Spleen (tissue), 11 donors: ENCODE results near the gene SPACDR. TPM values are rescaled to one million over a fixed set of nuclear protein-coding genes. Genes with fewer than 3 reads are reported as not detected.

ENCODE experiments used
- DNase-seq: peaks from one replicate; pipeline ENCODE4 v3.0.0-alpha.2; 2020
- H3K27ac ChIP-seq, 8 donors: fragments of 200-600 bp; sonication (generic) in 7 of 8; 1 replicate in 4 of 8; 2 replicates in 4 of 8; pipeline versions ENCODE4 v1.5.0 to v1.8.0; 2016 to 2021; ENCODE audit warnings: inconsistent platforms in 4 of 8, mild to moderate bottlenecking in 4 of 8, moderate library complexity in 1 of 8
- H3K27me3 ChIP-seq, 7 donors: fragments of 200-600 bp; sonication (generic) in 6 of 7; replicated peaks in 1 of 7; 1 replicate in 4 of 7; 2 replicates in 3 of 7; pipeline versions ENCODE4 v1.5.0 to v1.8.0; 2016 to 2021; ENCODE audit warnings: inconsistent platforms in 3 of 7, mild to moderate bottlenecking in 1 of 7
- H3K36me3 ChIP-seq, 6 donors: fragments of 200-600 bp; sonication (generic) in 5 of 6; 1 replicate in 4 of 6; 2 replicates in 2 of 6; pipeline versions ENCODE4 v1.5.0 to v1.8.0; 2016 to 2021; ENCODE audit warnings: inconsistent platforms in 2 of 6
- H3K4me1 ChIP-seq, 6 donors: fragments of 200-600 bp; sonication (generic) in 5 of 6; 1 replicate in 3 of 6; 2 replicates in 3 of 6; pipeline versions ENCODE4 v1.5.0 to v1.8.0; 2016 to 2021; ENCODE audit warnings: inconsistent platforms in 3 of 6
- H3K4me3 ChIP-seq, 8 donors: fragments of 200-600 bp; sonication (generic) in 7 of 8; 1 replicate in 4 of 8; 2 replicates in 4 of 8; pipeline versions ENCODE4 v1.5.0 to v1.8.0; 2016 to 2021; ENCODE audit warnings: inconsistent platforms in 4 of 8, mild to moderate bottlenecking in 4 of 8, moderate library complexity in 2 of 8
- H3K9me3 ChIP-seq, 8 donors: fragments of 200-600 bp; sonication (generic) in 7 of 8; 1 replicate in 4 of 8; 2 replicates in 4 of 8; pipeline versions ENCODE4 v1.5.0 to v1.8.0; 2016 to 2021; ENCODE audit warnings: inconsistent platforms in 4 of 8
- CTCF ChIP-seq, 11 experiments: fragments of 200-600 bp in 7 of 11; fragments of 450-650 bp in 4 of 11; sonication (generic) in 4 of 11; IDR thresholded peaks in 8 of 11; conservative IDR thresholded peaks in 3 of 11; 1 replicate in 7 of 11; 2 replicates in 4 of 11; pipeline versions ENCODE4 v1.4.0 to v1.8.0; 2016 to 2021; ENCODE audit warnings: antibody characterized with exemption in 11 of 11, inconsistent platforms in 4 of 11, mild to moderate bottlenecking in 1 of 11
- POLR2A ChIP-seq, 3 donors: fragments of 450-650 bp; IDR thresholded peaks; one replicate each; pipeline ENCODE4 v1.5.1; 2017; ENCODE audit warnings: antibody characterized with exemption in 3 of 3, mild to moderate bottlenecking in 1 of 3
- POLR2AphosphoS5 ChIP-seq, 3 donors: sonication (generic); formaldehyde crosslinking; IDR thresholded peaks; one replicate each; pipeline ENCODE4 v1.5.1; 2017; ENCODE audit warnings: antibody characterized with exemption in 3 of 3
- WGBS, 5 donors: extraction: QIAGEN DNeasy Blood & Tissue Kit in 3 of 5; methylation state at CpG; one replicate each; pipeline versions ENCODE4 v1.1.5 to v1.1.7; 2013 to 2018; 5-methylcytosine and 5-hydroxymethylcytosine counted together
- intact Hi-C: fragments of 100-400 bp; cut with DNase I; formaldehyde crosslinking; loops from one replicate; pipeline ENCODE4 v1.15.0; 2023; ENCODE audit warnings: low total_unique reads
- polyA plus RNA-seq, 3 donors: library from polyadenylated mRNA; stranded (reverse); fragments of 200-250 nt; gene quantifications; one replicate each; pipeline ENCODE4 v1.2.1, GENCODE V29; 2013
- total RNA-seq, 7 donors: library from RNA; depleted of rRNA in 3 of 7; stranded (reverse); fragments of >200 nt in 3 of 7; fragmentation: NEBNext Ultra II Directional in 4 of 7; extraction: Animal tissue kit (Norgen Biotek cat#: 25700) in 4 of 7; gene quantifications; one replicate each; pipeline versions ENCODE4 v1.1.0 to v1.2.1, GENCODE V29; 2016 to 2021
- donor health status: healthy with polysubstance abuse.
- donor health status: DM: no; HTN: no; CAD: no; lungs with moderate emphysema.
- donor health status: DM: no; HTN: no; CAD: no.
- donor health status: Bipolar disorder and iron deficiency.
- donor health status: healthy.
- donor health status: DM: no; HTN: no; CAD: no.
- donor health status: DM: yes; HTN: yes; CAD: no.

Gene SPACDR
- total and polyA plus RNA-seq, 10 donors: 0.65 to 4.6 (median 1.7) TPM; not detected in 2

- DNase-seq: peak; percentile 76
- H3K27ac ChIP-seq: peak overlapping the region in 7 of 8 donors; percentile 45 to 100 (median 100)
- no peaks in the 10 kb centered on the region for H3K9me3 ChIP-seq
- H3K27me3 ChIP-seq: no peaks in the 10 kb centered on the region
- peaks cover 2 to 47% (median 23%) of the 10 kb centered on the region in 6 donors for H3K36me3 ChIP-seq
- intact Hi-C loops: no loop called here
- peak; percentile 47 to 73 (median 59) for TF ChIP-seq POLR2AphosphoS5 (IDR thresholded peaks at IDR 0.05)
- no peak for TF ChIP-seq CTCF (IDR thresholded peaks at IDR 0.05 in 8 of 11, conservative IDR thresholded peaks at IDR 0.05 in 3 of 11)
- no peak for TF ChIP-seq POLR2A (IDR thresholded peaks at IDR 0.05)
- WGBS, 5 donors: 83 to 91% (median 86%) methylated on average over 21 of the region's 21 CpGs
- H3K4me3 ChIP-seq: peak overlapping the region in 3 of 8 donors; percentile 12 to 97 (median 85)
- peaks cover 45 to 76% (median 67%) of the 10 kb centered on the region in 6 donors for H3K4me1 ChIP-seq
Measured at GRCh38 chr7:100432621-100433275, 31.3 kb downstream of the SPACDR start.

- TF ChIP-seq POLR2A (IDR thresholded peaks at IDR 0.05) (no peak), CTCF (IDR thresholded peaks at IDR 0.05 in 8 of 11, conservative IDR thresholded peaks at IDR 0.05 in 3 of 11) (no peak), POLR2AphosphoS5 (IDR thresholded peaks at IDR 0.05) (no peak)
- DNase-seq: no peak
- H3K27ac ChIP-seq: peak overlapping the region in 7 of 8 donors; percentile 23 to 100 (median 100)
- intact Hi-C loops: no loop called here
- peaks cover 45 to 74% (median 65%) of the 10 kb centered on the region in 6 donors for H3K4me1 ChIP-seq
- no peaks in the 10 kb centered on the region for H3K9me3 ChIP-seq
- peaks cover 2 to 47% (median 23%) of the 10 kb centered on the region in 6 donors for H3K36me3 ChIP-seq
- no peaks in the 10 kb centered on the region for H3K27me3 ChIP-seq
- WGBS, 5 donors: 64 to 87% (median 79%) methylated on average over 4 of the region's 4 CpGs
- H3K4me3 ChIP-seq: peak overlapping the region in 4 of 8 donors; percentile 77 to 97 (median 83)
Measured at GRCh38 chr7:100432053-100432452, 32.0 kb downstream of the SPACDR start.

- Histone ChIP-seq H3K27ac (peak overlapping the region; percentile 99 to 100 (median 100)), H3K4me1 (peaks cover 45 to 68% (median 60%) of the 10 kb centered on the region in 6 donors), H3K27me3 (no peaks in the 10 kb centered on the region), H3K36me3 (peaks cover 2 to 47% (median 23%) of the 10 kb centered on the region in 6 donors), H3K4me3 (peak overlapping the region in 7 of 8 donors; percentile 67 to 97 (median 81)), H3K9me3 (no peaks in the 10 kb centered on the region)
- intact Hi-C loops: no loop called here
- no peak for TF ChIP-seq POLR2A (IDR thresholded peaks at IDR 0.05)
- TF ChIP-seq POLR2AphosphoS5 (IDR thresholded peaks at IDR 0.05): peak in 2 of 3 donors; percentile 27 to 33
- 77 to 95% (median 83%) methylated on average over 17 to 23 of the region's 23 CpGs for WGBS, 5 donors
- DNase-seq: peak; percentile 84
Measured at GRCh38 chr7:100431286-100431735, 32.7 kb downstream of the SPACDR start.

- peak; percentile 89 for DNase-seq
- WGBS, 5 donors: 13 to 25% (median 17%) methylated on average over 20 to 31 of the region's 31 CpGs
- Histone ChIP-seq H3K4me3 (peak overlapping the region; percentile 67 to 97 (median 79)), H3K4me1 (peaks cover 45 to 66% (median 60%) of the 10 kb centered on the region in 6 donors), H3K27ac (peak overlapping the region; percentile 99 to 100 (median 100)), H3K36me3 (peaks cover 2 to 47% (median 23%) of the 10 kb centered on the region in 6 donors), H3K27me3 (no peaks in the 10 kb centered on the region), H3K9me3 (no peaks in the 10 kb centered on the region)
- intact Hi-C loops: no loop called here
- TF ChIP-seq POLR2A (IDR thresholded peaks at IDR 0.05): no peak
- peak in 1 of 3 donors; percentile 60 for TF ChIP-seq POLR2AphosphoS5 (IDR thresholded peaks at IDR 0.05)
Measured at GRCh38 chr7:100430493-100431285, 33.4 kb downstream of the SPACDR start.
